Measurements from ENCODE around the gene UBE2D4. TPM values are rescaled to one million over a fixed set of nuclear protein-coding genes. Genes with fewer than 3 reads are reported as not detected.
A peak's percentile ranks its signal among the peaks of the same experiment; 100 is the strongest.

UBE2D4 gene
- total RNA-seq, 1 donor from 2014 or later = 19.2 TPM

GRCh38 chr7:43905956-43906330 is 20.3 kb upstream of the UBE2D4 start:
- ATAC-seq (peak; percentile 48), DNase-seq (ENCODE audit: low spot score) (peak; percentile 60)
- intact Hi-C loops (cut with DNase I) = no loop called here

GRCh38 chr7:43906331-43907010 is 19.8 kb upstream of the UBE2D4 start, which contains the start of gene URGCP:
Gene URGCP (minus strand): TSS chr7:43906596. CDS start chr7:43906575, 21 bp downstream.
- peak; percentile 74 for ATAC-seq
- intact Hi-C loops (cut with DNase I) = no loop called here
- DNase-seq (ENCODE audit: low spot score) = peak; percentile 76

GRCh38 chr7:43914795-43915194 is 11.4 kb upstream of the UBE2D4 start:
- ATAC-seq = no peak
- no peak for DNase-seq (ENCODE audit: low spot score)
- intact Hi-C loops (cut with DNase I) = no loop called here

- intact Hi-C loops (cut with DNase I) = no loop called here
- no peak for DNase-seq (ENCODE audit: low spot score)
- ATAC-seq = no peak
These were observed 10.3 kb upstream of the UBE2D4 start for GRCh38 chr7:43915907-43916306.

GRCh38 chr7:43921423-43921822 is 4.8 kb upstream of the UBE2D4 start:
- ATAC-seq (no peak), DNase-seq (ENCODE audit: low spot score) (no peak)
- intact Hi-C loops (cut with DNase I) = no loop called here

- intact Hi-C loops (cut with DNase I) = no loop called here
- DNase-seq (ENCODE audit: low spot score) (no peak), ATAC-seq (no peak)
These were observed 3.5 kb upstream of the UBE2D4 start for GRCh38 chr7:43922726-43923125.

GRCh38 chr7:43926798-43927123 is 525 bp downstream of the UBE2D4 start:
- ATAC-seq (no peak), DNase-seq (ENCODE audit: low spot score) (no peak)
- intact Hi-C loops (cut with DNase I) = no loop called here

- ATAC-seq (no peak), DNase-seq (ENCODE audit: low spot score) (no peak)
- intact Hi-C loops (cut with DNase I) = no loop called here
These were observed 1.6 kb downstream of the UBE2D4 start for GRCh38 chr7:43927810-43928209.

- DNase-seq (ENCODE audit: low spot score) = no peak
- intact Hi-C loops (cut with DNase I) = no loop called here
- ATAC-seq = no peak
These were observed 3.6 kb downstream of the UBE2D4 start for GRCh38 chr7:43929529-43930457.

- no peak for DNase-seq (ENCODE audit: low spot score)
- intact Hi-C loops (cut with DNase I) = no loop called here
- ATAC-seq = no peak
These were observed 5.1 kb downstream of the UBE2D4 start for GRCh38 chr7:43931346-43931745.

- DNase-seq (ENCODE audit: low spot score) = no peak
- intact Hi-C loops (cut with DNase I) = no loop called here
These were observed 7.8 kb downstream of the UBE2D4 start for GRCh38 chr7:43933902-43934560.

GRCh38 chr7:43937444-43937843 is 11.2 kb downstream of the UBE2D4 start:
- intact Hi-C loops (cut with DNase I) = no loop called here
- no peak for ATAC-seq

More at GRCh38 chr7:43933902-43934560, 7.8 kb downstream of the UBE2D4 start:
- no peak for ATAC-seq

GRCh38 chr7:43938892-43939482 is 12.8 kb downstream of the UBE2D4 start:
- intact Hi-C loops (cut with DNase I) = no loop called here
- DNase-seq (ENCODE audit: low spot score) (no peak), ATAC-seq (no peak)

More at GRCh38 chr7:43937444-43937843, 11.2 kb downstream of the UBE2D4 start:
- no peak for DNase-seq (ENCODE audit: low spot score)

GRCh38 chr7:43942250-43942649 is 16.0 kb downstream of the UBE2D4 start:
- ATAC-seq (no peak), DNase-seq (ENCODE audit: low spot score) (no peak)
- intact Hi-C loops (cut with DNase I) = no loop called here

GRCh38 chr7:43942997-43943396 is 16.8 kb downstream of the UBE2D4 start:
- DNase-seq (ENCODE audit: low spot score) (no peak), ATAC-seq (no peak)
- intact Hi-C loops (cut with DNase I) = no loop called here

GRCh38 chr7:43943417-43944187 is 17.4 kb downstream of the UBE2D4 start:
- no peak for ATAC-seq
- intact Hi-C loops (cut with DNase I) = no loop called here

GRCh38 chr7:43944286-43944685 is 18.1 kb downstream of the UBE2D4 start:
- intact Hi-C loops (cut with DNase I) = no loop called here
- ATAC-seq (no peak), DNase-seq (ENCODE audit: low spot score) (no peak)

More at GRCh38 chr7:43943417-43944187, 17.4 kb downstream of the UBE2D4 start:
- DNase-seq (ENCODE audit: low spot score) = no peak

GRCh38 chr7:43952028-43952427 is 25.8 kb downstream of the UBE2D4 start:
- DNase-seq (ENCODE audit: low spot score) (no peak), ATAC-seq (no peak)
- intact Hi-C loops (cut with DNase I) = no loop called here

- no peak for ATAC-seq
- intact Hi-C loops (cut with DNase I) = no loop called here
- no peak for DNase-seq (ENCODE audit: low spot score)
These were observed 26.8 kb downstream of the UBE2D4 start for GRCh38 chr7:43953071-43953470.

All from sciatic nerve (tissue), 2 donors.